NT2/D1 (cell line): ENCODE data around the gene ZSWIM6.
"Not testable (repeated sequence)": the region's sequence is repeated elsewhere in the genome, so short reads cannot be mapped to it uniquely, and the experiment has no call there.

Experiments used
- SUZ12 ChIP-seq: IDR thresholded peaks from 2 replicates; pipeline ENCODE4 v1.6.1; 2011; ENCODE audit not compliant: insufficient read length, insufficient read depth; ENCODE audit errors: extremely low read depth
- YY1 ChIP-seq: IDR thresholded peaks from 2 replicates; pipeline ENCODE4 v1.6.1; 2011; ENCODE audit not compliant: insufficient read length, insufficient read depth
- ZNF274 ChIP-seq: IDR thresholded peaks from 2 replicates; pipeline ENCODE4 v1.6.1; 2011; ENCODE audit warnings: mild to moderate bottlenecking, low read depth, low read length

DNA sequence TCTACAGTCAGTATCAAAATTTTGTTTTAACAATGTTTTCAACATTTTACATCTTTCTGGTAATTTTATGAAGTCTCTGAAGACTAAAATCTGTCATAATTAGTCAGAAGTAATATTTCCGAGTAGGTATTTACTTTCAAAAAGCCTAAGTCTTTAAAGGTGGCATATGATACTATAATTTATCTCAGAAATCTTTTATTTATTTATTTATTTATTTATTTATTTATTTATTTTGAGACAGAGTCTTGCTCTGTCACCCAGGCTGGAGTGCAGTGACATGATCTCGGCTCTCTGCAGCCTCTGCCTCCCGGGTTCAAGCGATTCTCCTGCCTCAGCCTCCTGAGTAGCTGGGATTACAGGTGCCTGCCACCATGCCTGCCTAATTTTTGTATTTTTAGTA is 74.4 kb downstream of the ZSWIM6 start:
- TF ChIP-seq YY1, ZNF274, SUZ12: not testable (repeated sequence)
